OCI-LY1 (cell line): ENCODE data around the gene LATS2.

Experiments used
- EZH2 ChIP-seq: fragments of 200-600 bp; sonication (generic), shearing (Covaris generic); IDR thresholded peaks from 2 replicates; pipeline ENCODE4 v1.8.0; 2017; ENCODE audit warnings: borderline replicate concordance, mixed run types, mild to moderate bottlenecking, antibody characterized with exemption, low read length, moderate library complexity, mixed read lengths
- TF ChIP-seq, protein P1 (sequence below): fragments of 200-600 bp; sonication (generic), shearing (Covaris generic); IDR thresholded peaks from 2 replicates; pipeline ENCODE4 v1.5.1; 2017; ENCODE audit warnings: mild to moderate bottlenecking, antibody characterized with exemption, low read length, moderate library complexity, mixed read lengths

DNA sequence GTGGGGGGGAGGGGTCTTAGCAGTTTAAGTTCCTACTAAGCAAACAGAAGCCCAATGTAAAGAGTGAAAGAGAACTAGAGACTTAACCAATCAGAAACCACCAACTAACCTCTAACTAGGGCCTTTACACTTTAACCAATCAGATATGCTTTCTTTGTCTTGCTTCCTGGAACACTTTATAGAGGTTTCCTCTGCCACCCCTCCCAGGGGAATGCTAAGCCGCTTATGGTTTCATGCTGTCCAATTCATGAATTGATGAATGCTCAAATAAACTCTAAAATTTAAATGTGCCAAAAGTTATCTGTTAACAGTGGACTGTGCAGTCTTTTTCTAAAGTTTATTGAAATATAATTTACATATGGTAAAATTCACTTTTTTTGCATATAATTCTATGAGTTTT lies 33.9 kb upstream of the LATS2 start:
- TF ChIP-seq, protein P1, sequence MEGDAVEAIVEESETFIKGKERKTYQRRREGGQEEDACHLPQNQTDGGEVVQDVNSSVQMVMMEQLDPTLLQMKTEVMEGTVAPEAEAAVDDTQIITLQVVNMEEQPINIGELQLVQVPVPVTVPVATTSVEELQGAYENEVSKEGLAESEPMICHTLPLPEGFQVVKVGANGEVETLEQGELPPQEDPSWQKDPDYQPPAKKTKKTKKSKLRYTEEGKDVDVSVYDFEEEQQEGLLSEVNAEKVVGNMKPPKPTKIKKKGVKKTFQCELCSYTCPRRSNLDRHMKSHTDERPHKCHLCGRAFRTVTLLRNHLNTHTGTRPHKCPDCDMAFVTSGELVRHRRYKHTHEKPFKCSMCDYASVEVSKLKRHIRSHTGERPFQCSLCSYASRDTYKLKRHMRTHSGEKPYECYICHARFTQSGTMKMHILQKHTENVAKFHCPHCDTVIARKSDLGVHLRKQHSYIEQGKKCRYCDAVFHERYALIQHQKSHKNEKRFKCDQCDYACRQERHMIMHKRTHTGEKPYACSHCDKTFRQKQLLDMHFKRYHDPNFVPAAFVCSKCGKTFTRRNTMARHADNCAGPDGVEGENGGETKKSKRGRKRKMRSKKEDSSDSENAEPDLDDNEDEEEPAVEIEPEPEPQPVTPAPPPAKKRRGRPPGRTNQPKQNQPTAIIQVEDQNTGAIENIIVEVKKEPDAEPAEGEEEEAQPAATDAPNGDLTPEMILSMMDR, result no peak
- no peak for TF ChIP-seq EZH2
